Endothelial cell of umbilical vein (primary cell): ENCODE measurements around the gene TP53AIP1. TPM values are rescaled to one million over a fixed set of nuclear protein-coding genes. Genes with fewer than 3 reads are reported as not detected.

ENCODE experiments used
- BruUV-seq: library from RNA; stranded (reverse); fragments of 400-500 nt; replicated peaks from 2 replicates; lab custom pipeline; 2021; lab: Mats Ljungman, UMichigan
- CTCF ChIA-PET: fragments of 300-600, 350-600 bp; sonication (Branson Sonifier 250); formaldehyde crosslinking; loops from one replicate; lab custom pipeline; 2021; ENCODE audit warnings: antibody characterized with exemption, inconsistent platforms; lab: Charles Lee
- POLR2A ChIA-PET: fragments of 300-600, 350-600 bp; sonication (Branson Sonifier 250); formaldehyde crosslinking; loops from one replicate; lab custom pipeline; 2021; ENCODE audit warnings: antibody characterized with exemption, inconsistent platforms; lab: Charles Lee
- DNase-seq: peaks from one replicate; pipeline ENCODE4 v3.0.0-alpha.2; 2011; ENCODE audit warnings: low read depth, low spot score
- FAIRE-seq: peaks from 2 replicates; lab custom pipeline; 2011; peaks lifted over from hg19 to GRCh38; lab: Jason Lieb, UNC
- H2AFZ ChIP-seq: 2 replicates; pipeline ENCODE4 v1.6.0; 2012; ENCODE audit warnings: low read depth, low read length, control low read depth, inconsistent platforms
- H3K27ac ChIP-seq: 2 replicates; pipeline ENCODE4 v1.5.1; 2011; ENCODE audit warnings: low read depth, mild to moderate bottlenecking, control low read depth, low read length, moderate library complexity; ENCODE audit not compliant: insufficient read depth
- H3K27me3 ChIP-seq, 2 experiments: 2 replicates each; pipeline versions ENCODE4 v1.6.0 to v1.6.1; 2011; ENCODE audit warnings: low read length in 2 of 2, mixed read lengths in 1 of 2; ENCODE audit not compliant: control insufficient read depth in 2 of 2, insufficient read depth in 2 of 2
- H3K36me3 ChIP-seq, 2 experiments: 2 replicates in 1 of 2; 3 replicates in 1 of 2; pipeline ENCODE4 v1.5.1; 2011; ENCODE audit warnings: low read length in 2 of 2, mild to moderate bottlenecking in 1 of 2, moderate library complexity in 1 of 2; ENCODE audit not compliant: control insufficient read depth in 2 of 2, insufficient read depth in 2 of 2; ENCODE audit errors: extremely low read depth in 1 of 2
- H3K4me1 ChIP-seq: 3 replicates; pipeline ENCODE4 v1.5.1; 2011; ENCODE audit warnings: mild to moderate bottlenecking, low read length; ENCODE audit not compliant: control insufficient read depth, insufficient read depth; ENCODE audit errors: extremely low read depth
- H3K4me2 ChIP-seq: 2 replicates; pipeline ENCODE4 v1.6.1; 2011; ENCODE audit warnings: low read length, control low read depth, mixed read lengths; ENCODE audit not compliant: insufficient read depth
- H3K4me3 ChIP-seq, 3 experiments: fragments of 200-600 bp in 1 of 3; sonication (generic), shearing (Covaris generic) in 1 of 3; replicated peaks in 1 of 3; 2 replicates each; pipeline ENCODE4 v1.5.1; 2011 to 2016; ENCODE audit warnings: control low read depth in 3 of 3, low read length in 3 of 3, mild to moderate bottlenecking in 2 of 3, inconsistent platforms in 1 of 3, low read depth in 1 of 3, moderate library complexity in 1 of 3; ENCODE audit not compliant: insufficient read depth in 1 of 3
- H3K79me2 ChIP-seq: 2 replicates; pipeline ENCODE4 v1.6.0; 2012; ENCODE audit warnings: low read length, inconsistent platforms; ENCODE audit not compliant: control insufficient read depth, insufficient read depth
- H3K9ac ChIP-seq: replicated peaks from 2 replicates; pipeline ENCODE3; 2011; ENCODE audit warnings: low read length, control low read depth; ENCODE audit not compliant: insufficient read depth; ENCODE audit errors: extremely low read depth
- H3K9me1 ChIP-seq: replicated peaks from 3 replicates; pipeline ENCODE4 v1.6.0; 2011; ENCODE audit warnings: mild to moderate bottlenecking, low read length; ENCODE audit not compliant: control insufficient read depth, insufficient read depth; ENCODE audit errors: extremely low read depth
- H3K9me3 ChIP-seq: replicated peaks from 2 replicates; pipeline ENCODE4 v1.5.1; 2012; ENCODE audit warnings: low read length, inconsistent platforms; ENCODE audit not compliant: control insufficient read depth, insufficient read depth
- H4K20me1 ChIP-seq: replicated peaks from 2 replicates; pipeline ENCODE3; 2011; ENCODE audit warnings: mild to moderate bottlenecking, low read length; ENCODE audit not compliant: control insufficient read depth, insufficient read depth; ENCODE audit errors: extremely low read depth
- EZH2 ChIP-seq: IDR thresholded peaks from 2 replicates; pipeline ENCODE4 v1.6.1; 2012; ENCODE audit warnings: borderline replicate concordance, low read depth, mild to moderate bottlenecking, moderate library complexity, low read length, inconsistent platforms; ENCODE audit not compliant: severe bottlenecking
- FOS ChIP-seq: IDR thresholded peaks from 2 replicates; pipeline ENCODE4 v1.6.1; 2011; ENCODE audit warnings: mild to moderate bottlenecking, low read length, moderate library complexity, borderline replicate concordance; ENCODE audit not compliant: insufficient read depth
- GATA2 ChIP-seq: IDR thresholded peaks from 2 replicates; pipeline ENCODE4 v1.7.0; 2011; ENCODE audit warnings: low read depth, mild to moderate bottlenecking, moderate library complexity, mixed read lengths, low read length; ENCODE audit not compliant: insufficient read length, insufficient read depth
- JUN ChIP-seq: IDR thresholded peaks from 2 replicates; pipeline ENCODE4 v1.6.1; 2011; ENCODE audit warnings: borderline replicate concordance, low read depth; ENCODE audit not compliant: insufficient read length, insufficient read depth
- MYC ChIP-seq: IDR thresholded peaks from one replicate; pipeline ENCODE4 v1.6.1; 2011; ENCODE audit warnings: mild to moderate bottlenecking, low read depth, low read length
- POLR2A ChIP-seq: IDR thresholded peaks from 2 replicates; pipeline ENCODE4 v1.6.1; 2012; ENCODE audit warnings: low read depth, mild to moderate bottlenecking, control low read depth, low read length
- POLR2AphosphoS5 ChIP-seq: IDR thresholded peaks from 2 replicates; pipeline ENCODE4 v1.6.1; 2012; ENCODE audit warnings: low read depth, mild to moderate bottlenecking, control low read depth, low read length, moderate library complexity; ENCODE audit not compliant: insufficient read depth
- dilution Hi-C: fragments of 300-500 bp; cut with MboI; formaldehyde crosslinking; loops from one replicate; pipeline ENCODE4 v1.15.0; 2019; ENCODE audit warnings: low sequenced_read_pairs; ENCODE audit not compliant: extremely low pct_ligation_motif_present
- intact Hi-C: fragments of 100-400 bp; cut with micrococcal nuclease; formaldehyde crosslinking; loops from one replicate; pipeline ENCODE4 v1.10.0; 2022
- polyA plus RNA-seq, 4 experiments: library from polyadenylated mRNA; depleted of rRNA in 3 of 4; stranded (reverse) in 3 of 4; unstranded in 1 of 4; fragments of >200 nt; gene quantifications; 2 replicates each; pipeline versions ENCODE4 v1.2.1 to v1.2.3, GENCODE V29; 2011 to 2012; ENCODE audit warnings: missing spikeins in 1 of 4
- total RNA-seq: library from RNA; stranded (reverse); gene quantifications from 2 replicates; pipeline ENCODE4 v1.2.3, GENCODE V29; 2021
- TF ChIP-seq, protein P1 (sequence below), 2 donors: IDR thresholded peaks; 1 replicate in 1 of 2; 2 replicates in 1 of 2; pipeline ENCODE4 v1.5.1; 2011; ENCODE audit warnings: low read length in 2 of 2, mild to moderate bottlenecking in 2 of 2, moderate library complexity in 2 of 2, control low read depth in 1 of 2, inconsistent platforms in 1 of 2, low read depth in 1 of 2; ENCODE audit not compliant: insufficient read depth in 1 of 2; ENCODE audit errors: extremely low read depth in 1 of 2
- TF ChIP-seq, protein P2 (sequence below): IDR thresholded peaks from 2 replicates; pipeline ENCODE4 v1.6.1; 2011; ENCODE audit not compliant: insufficient read depth, insufficient read length

Gene TP53AIP1
- total and polyA plus RNA-seq, 2 donors (not counting 3 experiments of a cell fraction or from before 2014, with no cell fraction given), result not detected

DNA sequence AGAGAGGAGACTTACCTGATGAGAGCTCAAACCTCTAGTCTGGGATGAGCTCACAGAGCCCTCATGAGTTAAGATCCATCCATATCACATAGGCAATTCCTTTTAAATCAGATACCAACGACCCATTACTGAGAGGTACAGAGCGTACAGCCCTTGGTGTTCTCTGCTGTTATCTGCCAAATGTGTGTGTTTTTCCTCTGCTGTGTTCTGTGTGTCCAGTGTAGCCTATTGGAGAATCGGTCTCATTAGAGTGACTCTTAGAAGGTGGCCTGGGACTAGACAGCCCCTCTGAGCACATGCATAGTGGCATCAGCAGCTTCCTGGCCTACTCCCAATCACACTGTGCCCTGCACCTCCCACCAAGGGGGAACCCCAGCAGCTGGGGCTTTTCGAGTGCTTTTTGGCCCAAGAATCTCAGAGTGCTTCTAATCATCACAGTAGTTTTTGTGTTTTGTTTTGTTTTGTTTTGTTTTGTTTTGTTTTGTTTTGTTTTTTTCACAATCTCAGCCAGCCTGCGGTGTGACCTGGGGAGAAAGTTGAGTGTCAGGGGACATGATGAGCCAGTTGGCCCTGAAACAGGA lies 25.4 kb downstream of the TP53AIP1 start:
- H3K79me2 ChIP-seq, result no peaks in the 10 kb centered on the region
- H3K4me3 ChIP-seq, result no peak overlapping the region
- no peaks in the 10 kb centered on the region for H3K4me1 ChIP-seq
- BruUV-seq, result no TSS peak
- no peaks in the 10 kb centered on the region for H3K36me3 ChIP-seq
- peaks cover 5 to 6% of the 10 kb centered on the region in 2 experiments for H3K27me3 ChIP-seq
- H3K9me3 ChIP-seq, result no peaks in the 10 kb centered on the region
- DNase-seq, result no peak
- H4K20me1 ChIP-seq, result no peaks in the 10 kb centered on the region
- intact Hi-C loops, result no loop called here
- no peak overlapping the region for H3K27ac ChIP-seq
- TF ChIP-seq JUN (no peak), EZH2 (no peak), MYC (no peak)
- no peak overlapping the region for H3K4me2 ChIP-seq
- H2AFZ ChIP-seq, result no peak overlapping the region
- H3K9ac ChIP-seq, result no peak overlapping the region
- ChIA-PET CTCF (interaction anchor here (1.0 kb wide), 1 partner anchor 32 kb away, joined by 3 read pairs; no protein-coding TSS in a partner anchor), POLR2A (no interaction called here)
- no peak for FAIRE-seq
- dilution Hi-C loops, result no loop called here
- H3K9me1 ChIP-seq, result no peaks in the 10 kb centered on the region

DNA sequence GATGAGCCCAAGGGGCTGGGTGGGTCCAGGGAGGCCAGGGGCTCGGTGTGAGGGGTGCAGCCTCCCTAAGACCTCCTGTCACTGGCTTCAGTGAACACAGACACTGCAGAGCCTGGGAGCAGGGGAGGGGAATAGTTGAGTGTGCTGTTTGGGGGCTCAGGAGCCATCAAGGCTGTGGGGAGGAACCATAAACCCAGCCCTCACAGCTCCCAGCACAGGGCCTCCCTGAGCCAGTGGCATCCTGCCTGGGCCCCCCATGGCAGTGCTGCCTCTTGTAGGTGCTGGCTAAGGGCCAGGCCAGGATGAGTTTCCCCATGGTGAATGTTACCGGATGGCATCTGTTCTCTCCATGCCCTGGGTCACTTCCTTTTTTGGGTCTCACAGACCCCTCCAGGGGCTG lies 26.0 kb downstream of the TP53AIP1 start:
- H3K9me1 ChIP-seq, result no peaks in the 10 kb centered on the region
- FAIRE-seq, result no peak
- H3K4me3 ChIP-seq, result no peak overlapping the region
- dilution Hi-C loops, result no loop called here
- H2AFZ ChIP-seq, result no peak overlapping the region
- no peaks in the 10 kb centered on the region for H4K20me1 ChIP-seq
- DNase-seq, result no peak
- H3K4me2 ChIP-seq, result no peak overlapping the region
- TF ChIP-seq, protein P1, sequence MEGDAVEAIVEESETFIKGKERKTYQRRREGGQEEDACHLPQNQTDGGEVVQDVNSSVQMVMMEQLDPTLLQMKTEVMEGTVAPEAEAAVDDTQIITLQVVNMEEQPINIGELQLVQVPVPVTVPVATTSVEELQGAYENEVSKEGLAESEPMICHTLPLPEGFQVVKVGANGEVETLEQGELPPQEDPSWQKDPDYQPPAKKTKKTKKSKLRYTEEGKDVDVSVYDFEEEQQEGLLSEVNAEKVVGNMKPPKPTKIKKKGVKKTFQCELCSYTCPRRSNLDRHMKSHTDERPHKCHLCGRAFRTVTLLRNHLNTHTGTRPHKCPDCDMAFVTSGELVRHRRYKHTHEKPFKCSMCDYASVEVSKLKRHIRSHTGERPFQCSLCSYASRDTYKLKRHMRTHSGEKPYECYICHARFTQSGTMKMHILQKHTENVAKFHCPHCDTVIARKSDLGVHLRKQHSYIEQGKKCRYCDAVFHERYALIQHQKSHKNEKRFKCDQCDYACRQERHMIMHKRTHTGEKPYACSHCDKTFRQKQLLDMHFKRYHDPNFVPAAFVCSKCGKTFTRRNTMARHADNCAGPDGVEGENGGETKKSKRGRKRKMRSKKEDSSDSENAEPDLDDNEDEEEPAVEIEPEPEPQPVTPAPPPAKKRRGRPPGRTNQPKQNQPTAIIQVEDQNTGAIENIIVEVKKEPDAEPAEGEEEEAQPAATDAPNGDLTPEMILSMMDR (IDR thresholded peaks at IDR 0.05; ENCODE audit: extremely low read depth in 1 of 2, insufficient read depth in 1 of 2, low read depth in 1 of 2, low read length in 2 of 2), result no peak
- TF ChIP-seq, protein P2, sequence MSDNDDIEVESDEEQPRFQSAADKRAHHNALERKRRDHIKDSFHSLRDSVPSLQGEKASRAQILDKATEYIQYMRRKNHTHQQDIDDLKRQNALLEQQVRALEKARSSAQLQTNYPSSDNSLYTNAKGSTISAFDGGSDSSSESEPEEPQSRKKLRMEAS, result no peak
- TF ChIP-seq GATA2 (no peak), POLR2A (no peak), POLR2AphosphoS5 (no peak), JUN (no peak), MYC (no peak), FOS (no peak), EZH2 (no peak)
- ChIA-PET CTCF (interaction anchor here (1.0 kb wide), 1 partner anchor 31 kb away, joined by 3 read pairs; no protein-coding TSS in a partner anchor), POLR2A (no interaction called here)
- no peaks in the 10 kb centered on the region for H3K36me3 ChIP-seq
- intact Hi-C loops, result no loop called here
- no peak overlapping the region for H3K27ac ChIP-seq
- no peaks in the 10 kb centered on the region for H3K79me2 ChIP-seq
- H3K4me1 ChIP-seq, result no peaks in the 10 kb centered on the region
- H3K9me3 ChIP-seq, result no peaks in the 10 kb centered on the region
- no peak overlapping the region for H3K9ac ChIP-seq
- no TSS peak for BruUV-seq
- H3K27me3 ChIP-seq, result peaks cover 5 to 6% of the 10 kb centered on the region in 2 experiments
